ENCODE results near the gene CABLES1. TPM values are rescaled to one million over a fixed set of nuclear protein-coding genes. Genes with fewer than 3 reads are reported as not detected.

Gene CABLES1
- polyA plus RNA-seq, 5 donors = 44.9 to 82.1 (median 73.6) TPM

GRCh38 chr18:23191232-23191631, 55.9 kb downstream of the CABLES1 start:
- DNase-seq = no peak

- no peak for DNase-seq
These were observed 58.5 kb downstream of the CABLES1 start for GRCh38 chr18:23193742-23194141.

- no peak for DNase-seq
These were observed 59.1 kb downstream of the CABLES1 start for GRCh38 chr18:23194155-23194996.

GRCh38 chr18:23194997-23195957, 60.0 kb downstream of the CABLES1 start:
- peak; percentile 78 to 83 for DNase-seq

GRCh38 chr18:23196119-23197007, 61.1 kb downstream of the CABLES1 start:
- DNase-seq = no peak

GRCh38 chr18:23198217-23198845, 63.0 kb downstream of the CABLES1 start:
- DNase-seq = no peak

GRCh38 chr18:23200756-23201155, 65.5 kb downstream of the CABLES1 start:
- DNase-seq = no peak

GRCh38 chr18:23201741-23202140, 66.5 kb downstream of the CABLES1 start:
- DNase-seq = no peak

- no peak for DNase-seq
These were observed 68.7 kb downstream of the CABLES1 start for GRCh38 chr18:23203891-23204432.

GRCh38 chr18:23204589-23205235, 69.4 kb downstream of the CABLES1 start:
- DNase-seq = no peak

GRCh38 chr18:23205980-23206379, 70.7 kb downstream of the CABLES1 start:
- no peak for DNase-seq

- no peak for DNase-seq
These were observed 72.1 kb downstream of the CABLES1 start for GRCh38 chr18:23207191-23207955.

GRCh38 chr18:23207994-23208393, 72.7 kb downstream of the CABLES1 start:
- no peak for DNase-seq

GRCh38 chr18:23208600-23208999, 73.3 kb downstream of the CABLES1 start:
- DNase-seq = no peak

- no peak for DNase-seq
These were observed 73.7 kb downstream of the CABLES1 start for GRCh38 chr18:23209031-23209430.

GRCh38 chr18:23209796-23210195, 74.5 kb downstream of the CABLES1 start:
- DNase-seq = no peak

- DNase-seq = no peak
These were observed 75.2 kb downstream of the CABLES1 start for GRCh38 chr18:23210526-23210925.

- DNase-seq = no peak
These were observed 75.9 kb downstream of the CABLES1 start for GRCh38 chr18:23211146-23211545.

- DNase-seq = no peak
These were observed 76.9 kb downstream of the CABLES1 start for GRCh38 chr18:23212161-23212560.

Data from right lung (tissue), 5 donors.